IMR-90 (cell line): ENCODE data around the gene CXCL3. TPM values are rescaled to one million over a fixed set of nuclear protein-coding genes. Genes with fewer than 3 reads are reported as not detected.

Source experiments
- ATAC-seq: fragments of 200-7000 bp; cut with Tn5 transposase; 2 replicates; pipeline ENCODE4 v1.9.1; 2020; ENCODE audit warnings: low read depth, mild to moderate bottlenecking, moderate library complexity
- BruUV-seq: library from RNA; stranded (reverse); fragments of 400-500 nt; replicated peaks from 2 replicates; lab custom pipeline; 2021; lab: Mats Ljungman, UMichigan
- CTCF ChIA-PET: fragments of 300-600 bp; formaldehyde crosslinking; extraction: SDS; loops from one replicate; lab custom pipeline; 2021; ENCODE audit warnings: antibody characterized with exemption; lab: Yijun Ruan, JAX
- POLR2A ChIA-PET: fragments of 300-600 bp; sonication (Branson Sonifier 250); formaldehyde crosslinking; loops from one replicate; lab custom pipeline; 2022; ENCODE audit warnings: antibody characterized with exemption; ENCODE audit not compliant: unreplicated experiment; lab: Charles Lee
- DNase-seq: peaks from one replicate; pipeline ENCODE4 v3.0.0; 2013
- H2AFZ ChIP-seq: replicated peaks from 2 replicates; pipeline ENCODE3; 2013; ENCODE audit warnings: low read length, mild to moderate bottlenecking; ENCODE audit not compliant: poor library complexity
- H2AK5ac ChIP-seq: 2 replicates; pipeline ENCODE4 v1.6.1; 2013; ENCODE audit warnings: low read depth, low read length, inconsistent platforms
- H2AK9ac ChIP-seq: replicated peaks from 2 replicates; pipeline ENCODE3; 2013; ENCODE audit warnings: mild to moderate bottlenecking, low read depth, low read length, moderate library complexity; ENCODE audit not compliant: poor library complexity
- H2BK120ac ChIP-seq: 2 replicates; pipeline ENCODE4 v1.6.1; 2013; ENCODE audit warnings: low read depth, low read length, inconsistent platforms
- H2BK15ac ChIP-seq: 3 replicates; pipeline ENCODE4 v1.6.1; 2013; ENCODE audit warnings: low read depth, low read length, inconsistent platforms
- H2BK20ac ChIP-seq: 2 replicates; pipeline ENCODE4 v1.6.1; 2013; ENCODE audit warnings: low read depth, mild to moderate bottlenecking, inconsistent platforms, low read length, moderate library complexity
- H2BK5ac ChIP-seq: 2 replicates; pipeline ENCODE4 v1.6.1; 2013; ENCODE audit warnings: mild to moderate bottlenecking, low read depth, low read length, inconsistent platforms; ENCODE audit not compliant: poor library complexity, severe bottlenecking
- H3K14ac ChIP-seq: replicated peaks from 2 replicates; pipeline ENCODE4 v1.6.1; 2013; ENCODE audit warnings: low read depth, low read length, inconsistent platforms
- H3K18ac ChIP-seq: 2 replicates; pipeline ENCODE4 v1.6.1; 2013; ENCODE audit warnings: low read depth, low read length, control low read depth
- H3K23ac ChIP-seq: 2 replicates; pipeline ENCODE4 v1.6.1; 2013; ENCODE audit warnings: low read depth, low read length, inconsistent platforms
- H3K27ac ChIP-seq: 2 replicates; pipeline ENCODE4 v1.5.1; 2013; ENCODE audit warnings: mild to moderate bottlenecking, control low read depth, low read length; ENCODE audit not compliant: insufficient read depth
- H3K27me3 ChIP-seq: 2 replicates; pipeline ENCODE4 v1.6.1; 2013; ENCODE audit warnings: low read length; ENCODE audit not compliant: control insufficient read depth, insufficient read depth
- H3K36me3 ChIP-seq: 2 replicates; pipeline ENCODE4 v1.6.1; 2013; ENCODE audit warnings: low read length, mixed read lengths; ENCODE audit not compliant: control insufficient read depth, insufficient read depth
- H3K4ac ChIP-seq: 2 replicates; pipeline ENCODE4 v1.6.1; 2013; ENCODE audit warnings: low read depth, low read length, inconsistent platforms
- H3K4me1 ChIP-seq: 2 replicates; pipeline ENCODE4 v1.6.1; 2013; ENCODE audit warnings: low read length, mixed read lengths; ENCODE audit not compliant: control insufficient read depth, insufficient read depth
- H3K4me2 ChIP-seq: 2 replicates; pipeline ENCODE4 v1.6.1; 2013; ENCODE audit warnings: low read depth, mild to moderate bottlenecking, control low read depth, low read length, moderate library complexity
- H3K4me3 ChIP-seq: 2 replicates; pipeline ENCODE4 v1.5.1; 2013; ENCODE audit warnings: low read depth, mild to moderate bottlenecking, control low read depth, low read length, moderate library complexity; ENCODE audit not compliant: insufficient read depth
- H3K56ac ChIP-seq: 2 replicates; pipeline ENCODE4 v1.6.1; 2013; ENCODE audit warnings: low read length, inconsistent platforms; ENCODE audit not compliant: insufficient read depth; ENCODE audit errors: extremely low read depth
- H3K79me1 ChIP-seq, 2 experiments: 2 replicates each; pipeline ENCODE4 v1.6.1; 2013; ENCODE audit warnings: low read length in 2 of 2, inconsistent platforms in 1 of 2, low read depth in 1 of 2
- H3K9ac ChIP-seq: 2 replicates; pipeline ENCODE4 v1.6.1; 2013; ENCODE audit warnings: low read depth, low read length, control low read depth
- H3K9me1 ChIP-seq: 2 replicates; pipeline ENCODE4 v1.6.1; 2013; ENCODE audit warnings: low read length, inconsistent platforms; ENCODE audit not compliant: insufficient read depth
- H3K9me3 ChIP-seq: 2 replicates; pipeline ENCODE4 v1.6.1; 2013; ENCODE audit warnings: low read length; ENCODE audit not compliant: control insufficient read depth, insufficient read depth
- H4K20me1 ChIP-seq: 2 replicates; pipeline ENCODE4 v1.6.1; 2013; ENCODE audit warnings: low read length, inconsistent platforms; ENCODE audit not compliant: insufficient read depth
- H4K5ac ChIP-seq: 2 replicates; pipeline ENCODE4 v1.6.1; 2013; ENCODE audit warnings: mild to moderate bottlenecking, low read depth, low read length, control low read depth
- H4K8ac ChIP-seq, 2 experiments: 2 replicates each; pipeline ENCODE4 v1.6.1; 2013; ENCODE audit warnings: low read depth in 2 of 2, low read length in 2 of 2, control low read depth in 1 of 2, inconsistent platforms in 1 of 2
- H4K91ac ChIP-seq: 2 replicates; pipeline ENCODE4 v1.6.1; 2013; ENCODE audit warnings: low read depth, low read length, inconsistent platforms; ENCODE audit not compliant: insufficient read depth
- BHLHE40 ChIP-seq: fragments of 150-350 bp; IDR thresholded peaks from 2 replicates; pipeline ENCODE4 v1.6.1; 2016; ENCODE audit warnings: mild to moderate bottlenecking, low read depth, low read length
- CHD1 ChIP-seq: IDR thresholded peaks from 2 replicates; pipeline ENCODE4 v1.6.1; 2012; ENCODE audit warnings: low read depth, low read length, improper control_type of control experiment
- CTCF ChIP-seq: conservative IDR thresholded peaks from 2 replicates; pipeline ENCODE4 v1.5.1; 2012; ENCODE audit warnings: mild to moderate bottlenecking, low read depth, low read length, improper control_type of control experiment
- FOS ChIP-seq: fragments of 150-350 bp; IDR thresholded peaks from 2 replicates; pipeline ENCODE4 v1.6.1; 2016; ENCODE audit warnings: low read depth, low read length
- MAFK ChIP-seq: IDR thresholded peaks from 2 replicates; pipeline ENCODE4 v1.6.1; 2012; ENCODE audit warnings: low read depth, low read length, improper control_type of control experiment
- NFE2L2 ChIP-seq: fragments of 150-350 bp; IDR thresholded peaks from 2 replicates; pipeline ENCODE4 v1.6.1; 2016; ENCODE audit warnings: low read depth, mild to moderate bottlenecking, low read length
- POLR2A ChIP-seq: IDR thresholded peaks from 2 replicates; pipeline ENCODE4 v1.6.1; 2012; ENCODE audit warnings: mild to moderate bottlenecking, low read depth, low read length
- RAD21 ChIP-seq: IDR thresholded peaks from 2 replicates; pipeline ENCODE4 v1.6.1; 2012; ENCODE audit warnings: low read length, improper control_type of control experiment
- SMC3 ChIP-seq: fragments of 150-350 bp; IDR thresholded peaks from 2 replicates; pipeline ENCODE4 v1.6.1; 2016; ENCODE audit warnings: low read depth, mild to moderate bottlenecking, antibody characterized with exemption, low read length, moderate library complexity
- WGBS, 2 experiments: methylation state at CpG; one replicate each; pipeline versions ENCODE4 v1.1.5 to v1.1.7; 2013; ENCODE audit warnings: missing lambda C conversion rate in 2 of 2; ENCODE audit not compliant: insufficient read length in 1 of 2; ENCODE audit errors: extremely low coverage in 2 of 2; 5-methylcytosine and 5-hydroxymethylcytosine counted together
- dilution Hi-C: fragments of 300-500 bp; cut with HindIII; formaldehyde crosslinking; loops from one replicate; pipeline ENCODE4 v1.14.3; 2018; ENCODE audit warnings: low sequenced_read_pairs; ENCODE audit not compliant: unreplicated experiment
- in situ Hi-C: fragments of 300-500 bp; cut with MboI; formaldehyde crosslinking; loops from 3 replicates; pipeline ENCODE4 v1.14.3; 2019; ENCODE audit warnings: low sequenced_read_pairs, inconsistent platforms, mixed read lengths
- intact Hi-C: fragments of 100-400 bp; cut with micrococcal nuclease; formaldehyde crosslinking; loops from 2 replicates; pipeline ENCODE4 v1.10.0; 2022
- polyA plus RNA-seq, 3 experiments: library from polyadenylated mRNA; depleted of rRNA; stranded (reverse); fragments of >200 nt; gene quantifications; 2 replicates each; pipeline ENCODE4 v1.2.3, GENCODE V29; 2012; ENCODE audit warnings: low replicate concordance in 1 of 3
- total RNA-seq: library from RNA; depleted of rRNA; stranded (reverse); fragments of >200 nt; gene quantifications from 2 replicates; pipeline ENCODE4 v1.2.3, GENCODE V29; 2012

CXCL3 gene
- total and polyA plus RNA-seq, 2 of the 4 experiments (the other 2 are of a cell fraction) = 0.18 to 0.74 TPM

DNA sequence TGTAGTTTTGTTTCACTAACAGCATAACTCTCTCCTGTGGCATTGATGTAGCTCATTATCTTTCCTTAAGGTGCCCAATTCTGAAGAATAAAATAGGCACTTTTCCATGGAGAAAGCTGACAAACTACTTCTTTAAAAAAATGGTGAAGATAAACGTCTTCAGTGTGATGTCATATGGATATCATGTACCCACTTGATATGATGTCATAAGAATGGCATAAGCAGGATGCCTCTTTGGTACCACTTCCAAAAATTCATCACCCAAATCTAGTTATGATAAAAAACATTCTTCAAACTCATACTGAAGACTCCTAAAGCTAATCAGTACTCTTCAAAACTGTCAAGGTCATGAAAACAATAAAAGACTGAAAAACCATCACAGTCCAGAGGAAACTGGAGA lies 2.9 kb upstream of the CXCL3 start:
- no peak overlapping the region for H3K56ac ChIP-seq
- H3K36me3 ChIP-seq = no peaks in the 10 kb centered on the region
- H4K5ac ChIP-seq = no peak overlapping the region
- H3K79me1 ChIP-seq = no peaks in the 10 kb centered on the region; a peak in 1 of 4 replicates
- H3K18ac ChIP-seq = no peak overlapping the region
- H3K9me1 ChIP-seq = no peaks in the 10 kb centered on the region
- no peak overlapping the region for H2BK20ac ChIP-seq
- no peak overlapping the region for H2AK9ac ChIP-seq
- H3K14ac ChIP-seq = no peak overlapping the region
- no peak for DNase-seq
- H3K23ac ChIP-seq = no peak overlapping the region
- no peak for ATAC-seq
- in situ Hi-C loops = no loop called here
- H3K9ac ChIP-seq = no peak overlapping the region
- no peak overlapping the region for H2BK15ac ChIP-seq
- WGBS, 2 experiments = no CpG with 5 or more reads among the region's 1 CpG
- no peak overlapping the region for H3K27ac ChIP-seq
- no peak for TF ChIP-seq RAD21
- no peak for TF ChIP-seq CHD1
- TF ChIP-seq CTCF = no peak
- TF ChIP-seq BHLHE40 = no peak
- TF ChIP-seq FOS = no peak
- TF ChIP-seq POLR2A = no peak
- no peak for TF ChIP-seq MAFK
- TF ChIP-seq NFE2L2 = no peak
- TF ChIP-seq SMC3 = no peak
- dilution Hi-C loops = no loop called here
- intact Hi-C loops = no loop called here
- no peaks in the 10 kb centered on the region for H3K9me3 ChIP-seq
- ChIA-PET CTCF (no interaction called here), POLR2A (no interaction called here)
- H3K4me3 ChIP-seq = no peak overlapping the region
- H4K91ac ChIP-seq = no peak overlapping the region
- no peak overlapping the region for H2AK5ac ChIP-seq
- H3K4me1 ChIP-seq = peaks cover 2% of the 10 kb centered on the region
- no peak overlapping the region for H2BK120ac ChIP-seq
- H3K27me3 ChIP-seq = no peaks in the 10 kb centered on the region
- H2AFZ ChIP-seq = no peak overlapping the region
- H4K8ac ChIP-seq = no peak overlapping the region
- no peaks in the 10 kb centered on the region for H4K20me1 ChIP-seq
- H3K4ac ChIP-seq = no peak overlapping the region
- no TSS peak for BruUV-seq
- no peak overlapping the region for H3K4me2 ChIP-seq
- no peak overlapping the region for H2BK5ac ChIP-seq
